HCT116 (cell line): ENCODE results near the gene EFCAB8.

Experiments used
- EZH2phosphoT487 ChIP-seq: fragments of 200-600 bp; IDR thresholded peaks from 2 replicates; pipeline ENCODE4 v1.6.1; 2018; ENCODE audit warnings: antibody characterized with exemption, borderline replicate concordance
- TF ChIP-seq, protein P1 (sequence below), 3 experiments: fragments of 200-600 bp in 1 of 3; sonication (generic) in 1 of 3; IDR thresholded peaks in 2 of 3; conservative IDR thresholded peaks in 1 of 3; 2 replicates each; pipeline ENCODE4 v1.5.1; 2012 to 2017; ENCODE audit warnings: low read depth in 2 of 3, low read length in 2 of 3, antibody characterized with exemption in 1 of 3, borderline replicate concordance in 1 of 3, control low read depth in 1 of 3, mild to moderate bottlenecking in 1 of 3, mixed read lengths in 1 of 3, mixed run types in 1 of 3, moderate library complexity in 1 of 3; ENCODE audit not compliant: insufficient read depth in 1 of 3
- TF ChIP-seq, protein P2 (sequence below): IDR thresholded peaks from 2 replicates; pipeline ENCODE4 v1.6.1; 2011; ENCODE audit warnings: mild to moderate bottlenecking, low read length, moderate library complexity; ENCODE audit not compliant: insufficient replicate concordance; ENCODE audit errors: extremely low read depth

DNA sequence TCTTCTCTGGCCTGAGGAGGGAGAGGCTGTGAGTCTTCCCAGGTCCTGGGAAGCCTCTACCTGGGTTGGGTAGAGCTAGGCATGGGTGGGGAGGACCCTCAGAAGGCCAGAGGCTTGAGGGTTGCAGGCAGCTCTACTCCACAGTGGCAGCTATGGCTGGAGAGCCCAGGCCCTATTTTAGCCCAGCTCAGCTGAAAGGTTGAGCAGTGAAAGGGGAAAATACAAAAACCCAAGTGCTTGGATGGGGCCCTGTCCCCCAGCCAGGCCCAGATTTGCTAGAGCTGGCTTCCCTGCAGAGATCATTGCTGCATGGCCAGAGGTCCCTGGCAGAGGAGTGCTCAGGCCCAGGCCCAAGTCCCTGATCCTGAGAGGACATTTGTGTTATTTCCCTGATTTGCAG lies 99.9 kb downstream of the EFCAB8 start:
- TF ChIP-seq, protein P1, sequence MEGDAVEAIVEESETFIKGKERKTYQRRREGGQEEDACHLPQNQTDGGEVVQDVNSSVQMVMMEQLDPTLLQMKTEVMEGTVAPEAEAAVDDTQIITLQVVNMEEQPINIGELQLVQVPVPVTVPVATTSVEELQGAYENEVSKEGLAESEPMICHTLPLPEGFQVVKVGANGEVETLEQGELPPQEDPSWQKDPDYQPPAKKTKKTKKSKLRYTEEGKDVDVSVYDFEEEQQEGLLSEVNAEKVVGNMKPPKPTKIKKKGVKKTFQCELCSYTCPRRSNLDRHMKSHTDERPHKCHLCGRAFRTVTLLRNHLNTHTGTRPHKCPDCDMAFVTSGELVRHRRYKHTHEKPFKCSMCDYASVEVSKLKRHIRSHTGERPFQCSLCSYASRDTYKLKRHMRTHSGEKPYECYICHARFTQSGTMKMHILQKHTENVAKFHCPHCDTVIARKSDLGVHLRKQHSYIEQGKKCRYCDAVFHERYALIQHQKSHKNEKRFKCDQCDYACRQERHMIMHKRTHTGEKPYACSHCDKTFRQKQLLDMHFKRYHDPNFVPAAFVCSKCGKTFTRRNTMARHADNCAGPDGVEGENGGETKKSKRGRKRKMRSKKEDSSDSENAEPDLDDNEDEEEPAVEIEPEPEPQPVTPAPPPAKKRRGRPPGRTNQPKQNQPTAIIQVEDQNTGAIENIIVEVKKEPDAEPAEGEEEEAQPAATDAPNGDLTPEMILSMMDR (IDR thresholded peaks at IDR 0.05 in 2 of 3, conservative IDR thresholded peaks at IDR 0.05 in 1 of 3; ENCODE audit: borderline replicate concordance in 1 of 3, insufficient read depth in 1 of 3, low read depth in 2 of 3, low read length in 2 of 3): no peak
- no peak for TF ChIP-seq EZH2phosphoT487
- TF ChIP-seq, protein P2, sequence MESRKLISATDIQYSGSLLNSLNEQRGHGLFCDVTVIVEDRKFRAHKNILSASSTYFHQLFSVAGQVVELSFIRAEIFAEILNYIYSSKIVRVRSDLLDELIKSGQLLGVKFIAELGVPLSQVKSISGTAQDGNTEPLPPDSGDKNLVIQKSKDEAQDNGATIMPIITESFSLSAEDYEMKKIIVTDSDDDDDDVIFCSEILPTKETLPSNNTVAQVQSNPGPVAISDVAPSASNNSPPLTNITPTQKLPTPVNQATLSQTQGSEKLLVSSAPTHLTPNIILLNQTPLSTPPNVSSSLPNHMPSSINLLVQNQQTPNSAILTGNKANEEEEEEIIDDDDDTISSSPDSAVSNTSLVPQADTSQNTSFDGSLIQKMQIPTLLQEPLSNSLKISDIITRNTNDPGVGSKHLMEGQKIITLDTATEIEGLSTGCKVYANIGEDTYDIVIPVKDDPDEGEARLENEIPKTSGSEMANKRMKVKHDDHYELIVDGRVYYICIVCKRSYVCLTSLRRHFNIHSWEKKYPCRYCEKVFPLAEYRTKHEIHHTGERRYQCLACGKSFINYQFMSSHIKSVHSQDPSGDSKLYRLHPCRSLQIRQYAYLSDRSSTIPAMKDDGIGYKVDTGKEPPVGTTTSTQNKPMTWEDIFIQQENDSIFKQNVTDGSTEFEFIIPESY: no peak
